ENCODE results near the gene SMG6.
"Not testable (repeated sequence)": the region's sequence is repeated elsewhere in the genome, so short reads cannot be mapped to it uniquely, and the experiment has no call there.

SMG6 gene

GRCh38 chr17:2204393-2204792, 99.2 kb downstream of the SMG6 start:
- no peak overlapping the region for H3K4me3 ChIP-seq (ENCODE audit: control insufficient read depth in 1 of 7, extremely low read depth in 1 of 7, insufficient read depth in 4 of 7, low read depth in 2 of 7, low read length in 6 of 7)
- no peak overlapping the region for H3K27ac ChIP-seq (ENCODE audit: insufficient read depth in 1 of 2, low read depth in 1 of 2, low read length in 2 of 2, poor library complexity in 1 of 2, severe bottlenecking in 2 of 2)
- ChIA-PET POLR2A (interaction anchor here (1.2 kb wide), 1 partner anchor 9 kb away, joined by 4 read pairs; no protein-coding TSS in a partner anchor), CTCF (interaction anchor here (1.0 to 2.1 kb wide), 6 partner anchors 9 to 41 kb away, joined by 3 to 9 read pairs (median 4); no protein-coding TSS in a partner anchor)
- H3K4me1 ChIP-seq (ENCODE audit: control extremely low read depth in 1 of 4, control insufficient read depth in 4 of 4, insufficient read depth in 4 of 4, low read length in 3 of 4), result peaks cover 0 to 21% (median 6%) of the 10 kb centered on the region in 4 experiments
- no peaks in the 10 kb centered on the region for H3K27me3 ChIP-seq (replicated peaks in 2 of 5; ENCODE audit: control insufficient read depth in 4 of 5, insufficient read depth in 5 of 5, low read length in 4 of 5)
- DNase-seq, result no peak
- peaks cover 0 to 12% (median 2%) of the 10 kb centered on the region in 4 experiments for H3K36me3 ChIP-seq (ENCODE audit: control insufficient read depth in 4 of 4, insufficient read depth in 4 of 4, low read length in 3 of 4)
- H3K9me3 ChIP-seq (ENCODE audit: control extremely low read depth in 1 of 5, control insufficient read depth in 4 of 5, insufficient read depth in 2 of 5, low read depth in 1 of 5, low read length in 4 of 5), result no peaks in the 10 kb centered on the region
- 100% methylated on average over 4 of the region's 7 CpGs for WGBS (ENCODE audit: insufficient coverage)

GRCh38 chr17:2203818-2204217, 99.8 kb downstream of the SMG6 start:
- peaks cover 0 to 21% (median 6%) of the 10 kb centered on the region in 4 experiments for H3K4me1 ChIP-seq (ENCODE audit: control extremely low read depth in 1 of 4, control insufficient read depth in 4 of 4, insufficient read depth in 4 of 4, low read length in 3 of 4)
- WGBS (ENCODE audit: insufficient coverage), result 97% methylated on average over 3 of the region's 3 CpGs
- CTCF ChIA-PET, result interaction anchor here (0.9 to 2.1 kb wide), 7 partner anchors 8 to 41 kb away, joined by 3 to 9 read pairs (median 3); no protein-coding TSS in a partner anchor
- no peak overlapping the region for H3K27ac ChIP-seq (ENCODE audit: insufficient read depth in 1 of 2, low read depth in 1 of 2, low read length in 2 of 2, poor library complexity in 1 of 2, severe bottlenecking in 2 of 2)
- DNase-seq, result no peak
- no peaks in the 10 kb centered on the region for H3K9me3 ChIP-seq (ENCODE audit: control extremely low read depth in 1 of 5, control insufficient read depth in 4 of 5, insufficient read depth in 2 of 5, low read depth in 1 of 5, low read length in 4 of 5)
- POLR2A ChIA-PET, result interaction anchor here (1.2 kb wide), 1 partner anchor 10 kb away, joined by 4 read pairs; no protein-coding TSS in a partner anchor
- H3K4me3 ChIP-seq (ENCODE audit: control insufficient read depth in 1 of 7, extremely low read depth in 1 of 7, insufficient read depth in 4 of 7, low read depth in 2 of 7, low read length in 6 of 7), result no peak overlapping the region
- H3K27me3 ChIP-seq (replicated peaks in 2 of 5; ENCODE audit: control insufficient read depth in 4 of 5, insufficient read depth in 5 of 5, low read length in 4 of 5), result no peaks in the 10 kb centered on the region
- H3K36me3 ChIP-seq (ENCODE audit: control insufficient read depth in 4 of 4, insufficient read depth in 4 of 4, low read length in 3 of 4), result peaks cover 0 to 12% (median 2%) of the 10 kb centered on the region in 4 experiments

DNA sequence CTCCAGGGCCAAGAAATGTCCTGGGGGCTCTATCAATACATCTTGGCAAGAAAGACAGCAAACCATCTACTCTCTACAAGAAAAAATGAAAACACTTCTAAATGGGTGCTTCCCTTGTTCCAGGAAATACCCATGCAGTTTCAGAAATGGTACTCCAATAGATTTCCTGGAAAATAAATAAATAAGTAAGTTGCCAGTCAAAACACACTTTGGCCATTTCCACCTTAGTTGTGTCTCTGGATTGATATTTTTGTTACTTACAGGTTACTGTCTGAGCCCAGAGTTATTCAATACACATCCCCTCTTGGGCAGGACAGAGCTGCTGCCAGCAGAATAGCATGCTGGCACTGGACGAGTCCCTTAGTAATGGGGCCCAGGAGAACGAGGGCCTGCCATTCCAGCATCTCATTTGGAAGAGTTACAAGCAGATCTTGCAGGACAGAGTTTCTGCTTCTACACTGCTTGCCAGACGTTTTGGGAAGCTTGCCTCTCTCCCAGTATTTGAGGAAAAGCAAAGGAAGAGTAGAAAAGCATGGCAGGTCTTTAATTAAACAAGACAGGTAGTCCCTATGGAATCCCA, 100.5 kb downstream of the SMG6 start:
- no peaks in the 10 kb centered on the region for H3K27me3 ChIP-seq (replicated peaks in 2 of 5; ENCODE audit: control insufficient read depth in 4 of 5, insufficient read depth in 5 of 5, low read length in 4 of 5)

DNA sequence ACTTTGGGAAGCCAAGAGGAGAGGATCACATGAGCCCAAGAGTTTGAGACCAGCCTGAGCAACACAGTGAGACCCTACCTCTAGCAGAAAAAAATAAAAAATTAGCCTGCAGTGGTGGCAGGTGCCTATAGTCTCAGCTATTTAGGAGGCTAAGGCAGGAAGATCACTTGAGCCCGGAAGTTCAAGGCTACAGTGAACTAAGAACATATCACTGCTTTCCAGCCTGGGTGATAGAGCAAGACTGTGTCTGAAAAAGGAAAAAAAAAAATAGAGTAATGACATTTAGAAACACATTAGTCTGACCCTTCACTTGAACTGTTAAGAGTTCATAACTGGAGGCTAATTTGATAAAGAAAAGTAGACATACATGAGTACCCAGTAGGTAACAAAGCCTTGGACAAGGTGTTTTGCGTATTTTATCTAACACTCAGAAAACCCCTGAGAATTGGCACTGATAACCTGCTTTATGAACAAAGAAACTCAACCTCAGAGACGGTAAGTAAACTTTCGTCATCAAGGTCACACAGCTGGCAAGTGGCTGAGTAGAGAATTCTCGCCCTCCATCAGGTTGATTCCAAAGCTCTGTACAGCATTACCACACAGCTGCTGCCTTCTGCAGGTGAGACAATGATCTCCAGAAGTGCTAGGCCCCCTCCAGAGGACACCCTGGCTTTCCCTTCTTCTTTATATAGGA, 101.1 kb downstream of the SMG6 start:
- DNase-seq, result no peak
- peaks cover 0 to 11% (median 4%) of the 10 kb centered on the region in 4 experiments for H3K4me1 ChIP-seq (ENCODE audit: control extremely low read depth in 1 of 4, control insufficient read depth in 4 of 4, insufficient read depth in 4 of 4, low read length in 3 of 4)
- ChIA-PET CTCF (interaction anchor here (1.4 to 2.3 kb wide), 2 partner anchors 9 to 21 kb away, joined by 5 to 6 read pairs; no protein-coding TSS in a partner anchor), POLR2A (no interaction called here)
- no peaks in the 10 kb centered on the region for H3K9me3 ChIP-seq (ENCODE audit: control extremely low read depth in 1 of 5, control insufficient read depth in 4 of 5, insufficient read depth in 2 of 5, low read depth in 1 of 5, low read length in 4 of 5)
- no peaks in the 10 kb centered on the region for H3K27me3 ChIP-seq (replicated peaks in 2 of 5; ENCODE audit: control insufficient read depth in 4 of 5, insufficient read depth in 5 of 5, low read length in 4 of 5)
- H3K4me3 ChIP-seq (ENCODE audit: control insufficient read depth in 1 of 7, extremely low read depth in 1 of 7, insufficient read depth in 4 of 7, low read depth in 2 of 7, low read length in 6 of 7), result no peak overlapping the region
- H3K27ac ChIP-seq (ENCODE audit: insufficient read depth in 1 of 2, low read depth in 1 of 2, low read length in 2 of 2, poor library complexity in 1 of 2, severe bottlenecking in 2 of 2), result no peak overlapping the region
- H3K36me3 ChIP-seq (ENCODE audit: control insufficient read depth in 4 of 4, insufficient read depth in 4 of 4, low read length in 3 of 4), result peaks cover 0 to 9% (median 2%) of the 10 kb centered on the region in 4 experiments
- 100% methylated on average over 3 of the region's 5 CpGs for WGBS (ENCODE audit: insufficient coverage)

More for the DNA sequence above, 100.5 kb downstream of the SMG6 start:
- ChIA-PET CTCF (interaction anchor here (0.9 to 2.3 kb wide), 6 partner anchors 7 to 21 kb away, joined by 3 to 9 read pairs (median 4); no protein-coding TSS in a partner anchor), POLR2A (no interaction called here)
- H3K36me3 ChIP-seq (ENCODE audit: control insufficient read depth in 4 of 4, insufficient read depth in 4 of 4, low read length in 3 of 4), result peaks cover 0 to 10% (median 2%) of the 10 kb centered on the region in 4 experiments
- no peaks in the 10 kb centered on the region for H3K9me3 ChIP-seq (ENCODE audit: control extremely low read depth in 1 of 5, control insufficient read depth in 4 of 5, insufficient read depth in 2 of 5, low read depth in 1 of 5, low read length in 4 of 5)
- DNase-seq, result no peak
- 91% methylated on average over 3 of the region's 3 CpGs for WGBS (ENCODE audit: insufficient coverage)
- no peak overlapping the region for H3K4me3 ChIP-seq (ENCODE audit: control insufficient read depth in 1 of 7, extremely low read depth in 1 of 7, insufficient read depth in 4 of 7, low read depth in 2 of 7, low read length in 6 of 7)
- peaks cover 0 to 18% (median 7%) of the 10 kb centered on the region in 4 experiments for H3K4me1 ChIP-seq (ENCODE audit: control extremely low read depth in 1 of 4, control insufficient read depth in 4 of 4, insufficient read depth in 4 of 4, low read length in 3 of 4)
- no peak overlapping the region for H3K27ac ChIP-seq (ENCODE audit: insufficient read depth in 1 of 2, low read depth in 1 of 2, low read length in 2 of 2, poor library complexity in 1 of 2, severe bottlenecking in 2 of 2)

DNA sequence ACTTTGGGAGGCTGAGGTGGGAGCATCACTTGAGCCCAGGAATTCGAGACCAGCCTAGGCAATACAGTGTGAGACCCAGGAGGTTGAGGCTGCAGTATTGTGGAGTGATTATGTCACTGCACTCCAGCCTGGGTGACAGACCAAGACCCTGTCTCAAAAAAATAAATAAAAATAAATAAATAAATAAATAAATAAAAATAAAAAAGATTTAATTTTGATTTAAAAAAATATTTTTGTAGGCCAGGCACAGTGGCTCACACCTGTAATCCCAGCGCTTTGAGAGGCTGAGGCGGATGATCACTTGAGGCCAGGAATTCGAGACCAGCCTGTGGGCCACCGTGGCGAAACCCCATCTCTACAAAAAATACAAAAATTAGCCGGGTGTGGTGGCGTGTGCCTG, 104.2 kb downstream of the SMG6 start:
- H3K27ac ChIP-seq (ENCODE audit: insufficient read depth in 1 of 2, low read depth in 1 of 2, low read length in 2 of 2, poor library complexity in 1 of 2, severe bottlenecking in 2 of 2); H3K4me3 ChIP-seq (ENCODE audit: control insufficient read depth in 1 of 7, extremely low read depth in 1 of 7, insufficient read depth in 4 of 7, low read depth in 2 of 7, low read length in 6 of 7); DNase-seq; H3K9me3 ChIP-seq (ENCODE audit: control extremely low read depth in 1 of 5, control insufficient read depth in 4 of 5, insufficient read depth in 2 of 5, low read depth in 1 of 5, low read length in 4 of 5); H3K27me3 ChIP-seq (replicated peaks in 2 of 5; ENCODE audit: control insufficient read depth in 4 of 5, insufficient read depth in 5 of 5, low read length in 4 of 5); POLR2A ChIA-PET: not testable (repeated sequence)
- CTCF ChIA-PET, result interaction anchor here (1.3 kb wide), 1 partner anchor 11 kb away, joined by 4 read pairs; no protein-coding TSS in a partner anchor
- Histone ChIP-seq H3K4me1 (ENCODE audit: control extremely low read depth in 1 of 4, control insufficient read depth in 4 of 4, insufficient read depth in 4 of 4, low read length in 3 of 4) (peaks cover 0 to 16% (median 5%) of the 10 kb centered on the region in 4 experiments), H3K36me3 (ENCODE audit: control insufficient read depth in 4 of 4, insufficient read depth in 4 of 4, low read length in 3 of 4) (peaks cover 0 to 10% (median 5%) of the 10 kb centered on the region in 4 experiments)
- WGBS (ENCODE audit: insufficient coverage), result 100% methylated on average over 5 of the region's 8 CpGs

GRCh38 chr17:2198927-2199326, 104.7 kb downstream of the SMG6 start:
- Histone ChIP-seq H3K27me3 (replicated peaks in 2 of 5; ENCODE audit: control insufficient read depth in 4 of 5, insufficient read depth in 5 of 5, low read length in 4 of 5) (no peaks in the 10 kb centered on the region), H3K36me3 (ENCODE audit: control insufficient read depth in 4 of 4, insufficient read depth in 4 of 4, low read length in 3 of 4) (peaks cover 0 to 10% (median 5%) of the 10 kb centered on the region in 4 experiments), H3K4me3 (ENCODE audit: control insufficient read depth in 1 of 7, extremely low read depth in 1 of 7, insufficient read depth in 4 of 7, low read depth in 2 of 7, low read length in 6 of 7) (no peak overlapping the region), H3K9me3 (ENCODE audit: control extremely low read depth in 1 of 5, control insufficient read depth in 4 of 5, insufficient read depth in 2 of 5, low read depth in 1 of 5, low read length in 4 of 5) (no peaks in the 10 kb centered on the region), H3K4me1 (ENCODE audit: control extremely low read depth in 1 of 4, control insufficient read depth in 4 of 4, insufficient read depth in 4 of 4, low read length in 3 of 4) (peaks cover 0 to 17% (median 8%) of the 10 kb centered on the region in 4 experiments), H3K27ac (ENCODE audit: insufficient read depth in 1 of 2, low read depth in 1 of 2, low read length in 2 of 2, poor library complexity in 1 of 2, severe bottlenecking in 2 of 2) (no peak overlapping the region)
- ChIA-PET POLR2A (interaction anchor here (0.6 kb wide), 1 partner anchor 14 kb away, joined by 6 read pairs; no protein-coding TSS in a partner anchor), CTCF (interaction anchor here (0.8 to 1.3 kb wide), 7 partner anchors 15 to 116 kb away, joined by 3 to 5 read pairs (median 4); no protein-coding TSS in a partner anchor)
- DNase-seq, result no peak
- 98% methylated on average over 5 of the region's 6 CpGs for WGBS (ENCODE audit: insufficient coverage)

Data from common myeloid progenitor, CD34-positive (primary cell).